Brain microvascular endothelial cell (primary cell): Measurements from ENCODE around the gene PVALEF.
A peak's percentile ranks its signal among the peaks of the same experiment; 100 is the strongest.

Experiments
- DNase-seq: peaks from one replicate; pipeline ENCODE4 v3.0.0-alpha.2; 2020
- H3K27ac ChIP-seq: fragments of 250-450 bp; sonication (Bioruptor Pico); 2 replicates; pipeline ENCODE4 v1.5.1; 2020; ENCODE audit warnings: mild to moderate bottlenecking, moderate library complexity
- H3K27me3 ChIP-seq: fragments of 250-450 bp; sonication (Bioruptor Pico); replicated peaks from 2 replicates; pipeline ENCODE4 v1.5.1; 2020; ENCODE audit warnings: mild to moderate bottlenecking
- H3K36me3 ChIP-seq: fragments of 250-450 bp; sonication (Bioruptor Pico); replicated peaks from 2 replicates; pipeline ENCODE4 v1.5.1; 2020; ENCODE audit warnings: mild to moderate bottlenecking
- H3K4me3 ChIP-seq: 2 replicates; pipeline ENCODE4 v1.5.1; 2011; ENCODE audit warnings: low read depth, mild to moderate bottlenecking, control low read depth, low read length, moderate library complexity
- CTCF ChIP-seq: IDR thresholded peaks from 2 replicates; pipeline ENCODE4 v1.5.1; 2011; ENCODE audit warnings: low read depth, mild to moderate bottlenecking, moderate library complexity, low read length, control low read depth, inconsistent platforms; ENCODE audit errors: missing control alignments
- in situ Hi-C: cut with HindIII; loops from 2 replicates; pipeline ENCODE4 v1.10.0; 2017; ENCODE audit warnings: low sequenced_read_pairs, low pct_ligation_motif_present

PVALEF gene

GRCh38 chr17:81228420-81228819 lies 63.1 kb downstream of the PVALEF start:
- DNase-seq, result no peak
- Histone ChIP-seq H3K27ac (no peak overlapping the region), H3K36me3 (peaks cover 33% of the 10 kb centered on the region), H3K4me3 (no peak overlapping the region), H3K27me3 (no peaks in the 10 kb centered on the region)
- no peak for TF ChIP-seq CTCF
- in situ Hi-C loops, result no loop called here

GRCh38 chr17:81228834-81229665 lies 63.7 kb downstream of the PVALEF start:
- H3K27ac ChIP-seq, result no peak overlapping the region
- in situ Hi-C loops, result no loop called here
- DNase-seq, result no peak
- no peak for TF ChIP-seq CTCF
- no peak overlapping the region for H3K4me3 ChIP-seq
- H3K36me3 ChIP-seq, result peaks cover 33% of the 10 kb centered on the region
- no peaks in the 10 kb centered on the region for H3K27me3 ChIP-seq

GRCh38 chr17:81229666-81229920 lies 64.3 kb downstream of the PVALEF start:
- no peak for DNase-seq
- Histone ChIP-seq H3K36me3 (peaks cover 33% of the 10 kb centered on the region), H3K27me3 (no peaks in the 10 kb centered on the region), H3K4me3 (no peak overlapping the region), H3K27ac (no peak overlapping the region)
- in situ Hi-C loops, result no loop called here
- TF ChIP-seq CTCF, result no peak

- H3K27me3 ChIP-seq, result no peaks in the 10 kb centered on the region
- no peak overlapping the region for H3K27ac ChIP-seq
- no peak for DNase-seq
- H3K4me3 ChIP-seq, result no peak overlapping the region
- peaks cover 33% of the 10 kb centered on the region for H3K36me3 ChIP-seq
- peak; percentile 59 for TF ChIP-seq CTCF
- in situ Hi-C loops, result no loop called here
Measured at GRCh38 chr17:81230043-81230820, 64.9 kb downstream of the PVALEF start.

- DNase-seq, result no peak
- no peak overlapping the region for H3K27ac ChIP-seq
- H3K27me3 ChIP-seq, result no peaks in the 10 kb centered on the region
- peaks cover 33% of the 10 kb centered on the region for H3K36me3 ChIP-seq
- no peak overlapping the region for H3K4me3 ChIP-seq
- TF ChIP-seq CTCF, result no peak
- in situ Hi-C loops, result no loop called here
Measured at GRCh38 chr17:81231121-81231645, 65.9 kb downstream of the PVALEF start.
